NT2/D1 (cell line): Measurements from ENCODE around the gene EEFSEC.

Source experiments
- SUZ12 ChIP-seq: IDR thresholded peaks from 2 replicates; pipeline ENCODE4 v1.6.1; 2011; ENCODE audit not compliant: insufficient read length, insufficient read depth; ENCODE audit errors: extremely low read depth
- YY1 ChIP-seq: IDR thresholded peaks from 2 replicates; pipeline ENCODE4 v1.6.1; 2011; ENCODE audit not compliant: insufficient read length, insufficient read depth
- ZNF274 ChIP-seq: IDR thresholded peaks from 2 replicates; pipeline ENCODE4 v1.6.1; 2011; ENCODE audit warnings: mild to moderate bottlenecking, low read depth, low read length

- no peak for TF ChIP-seq ZNF274
- TF ChIP-seq SUZ12, result no peak
- TF ChIP-seq YY1, result no peak
These were observed 271.3 kb downstream of the EEFSEC start for GRCh38 chr3:128424508-128425069.
